ENCODE data around the gene MPV17.

GRCh38 chr2:27312152-27312551 is 10.7 kb downstream of the MPV17 start:
- TF ChIP-seq CTCF (IDR thresholded peaks at IDR 0.05) (no peak), POLR2A (IDR thresholded peaks at IDR 0.05) (no peak), EP300 (IDR thresholded peaks at IDR 0.05) (no peak), POLR2AphosphoS5 (IDR thresholded peaks at IDR 0.05) (no peak)

Measured in gastroesophageal sphincter (tissue), 3 donors.